ENCODE measurements around the gene BBS1.

Gene BBS1

GRCh38 chr11:66547662-66548009 lies 37.2 kb downstream of the BBS1 start:
- no peak for TF ChIP-seq Cebpa-rat (IDR thresholded peaks at IDR 0.05)
- peaks cover 0 to 7% (median 4%) of the 10 kb centered on the region in 11 experiments; a peak in 10 of 22 replicates for H3K36me3 ChIP-seq
- H3K9ac ChIP-seq, result peak overlapping the region in 3 of 11 experiments; percentile 35 to 94 (median 37); a peak in 4 of 22 replicates
- H3K27me3 ChIP-seq, result no peaks in the 10 kb centered on the region
- H3K27ac ChIP-seq, result no peak overlapping the region
- peak overlapping the region in 4 of 11 experiments; percentile 93 to 97 (median 96); a peak in 6 of 22 replicates for H3K4me2 ChIP-seq
- H3K4me1 ChIP-seq, result peaks cover 27 to 47% (median 38%) of the 10 kb centered on the region in 10 experiments
- H3K4me3 ChIP-seq, result no peak overlapping the region
- H3K9me3 ChIP-seq (replicated peaks in 1 of 11), result no peaks in the 10 kb centered on the region
- peaks cover 0 to 11% (median 0%) of the 10 kb centered on the region in 11 experiments; a peak in 3 of 22 replicates for H4K20me1 ChIP-seq

GRCh38 chr11:66548041-66548440 lies 37.6 kb downstream of the BBS1 start:
- H3K4me3 ChIP-seq, result no peak overlapping the region
- H3K4me2 ChIP-seq, result 0 out of 22 replicates have a peak overlapping the region, but pooled peaks of 2 of the 11 experiments have one; percentile 93 to 97
- H4K20me1 ChIP-seq, result peaks cover 0 to 7% (median 0%) of the 10 kb centered on the region in 11 experiments; a peak in 2 of 22 replicates
- no peak overlapping the region for H3K9ac ChIP-seq
- H3K9me3 ChIP-seq (replicated peaks in 1 of 11), result no peaks in the 10 kb centered on the region
- H3K27ac ChIP-seq, result no peak overlapping the region
- no peak for TF ChIP-seq Cebpa-rat (IDR thresholded peaks at IDR 0.05)
- peaks cover 0 to 3% (median under 1%) of the 10 kb centered on the region in 11 experiments; a peak in 4 of 22 replicates for H3K36me3 ChIP-seq
- peaks cover 23 to 43% (median 34%) of the 10 kb centered on the region in 10 experiments for H3K4me1 ChIP-seq
- H3K27me3 ChIP-seq, result no peaks in the 10 kb centered on the region

GRCh38 chr11:66548774-66549630 lies 38.6 kb downstream of the BBS1 start:
- Histone ChIP-seq H3K9ac (0 out of 22 replicates have a peak overlapping the region, but pooled peaks of 1 of the 11 experiments have one; percentile 4), H3K36me3 (no peaks in the 10 kb centered on the region), H3K27ac (no peak overlapping the region), H3K4me2 (no peak overlapping the region), H4K20me1 (no peaks in the 10 kb centered on the region), H3K4me3 (no peak overlapping the region), H3K27me3 (no peaks in the 10 kb centered on the region), H3K4me1 (peaks cover 13 to 34% (median 25%) of the 10 kb centered on the region in 10 experiments), H3K9me3 (replicated peaks in 1 of 11) (no peaks in the 10 kb centered on the region)
- no peak for TF ChIP-seq Cebpa-rat (IDR thresholded peaks at IDR 0.05)

- no peaks in the 10 kb centered on the region for H3K36me3 ChIP-seq
- H3K4me3 ChIP-seq, result no peak overlapping the region
- H4K20me1 ChIP-seq, result no peaks in the 10 kb centered on the region
- peaks cover 7 to 27% (median 18%) of the 10 kb centered on the region in 10 experiments for H3K4me1 ChIP-seq
- H3K27me3 ChIP-seq, result no peaks in the 10 kb centered on the region
- no peak overlapping the region for H3K27ac ChIP-seq
- no peak overlapping the region for H3K4me2 ChIP-seq
- no peaks in the 10 kb centered on the region for H3K9me3 ChIP-seq (replicated peaks in 1 of 11)
- H3K9ac ChIP-seq, result no peak overlapping the region
- no peak for TF ChIP-seq Cebpa-rat (IDR thresholded peaks at IDR 0.05)
Observed at GRCh38 chr11:66549696-66550095, 39.3 kb downstream of the BBS1 start.

- TF ChIP-seq Cebpa-rat (IDR thresholded peaks at IDR 0.05), result no peak
- H4K20me1 ChIP-seq, result no peaks in the 10 kb centered on the region
Observed at GRCh38 chr11:66550887-66551286, 40.5 kb downstream of the BBS1 start.

GRCh38 chr11:66554602-66555001 lies 44.2 kb downstream of the BBS1 start:
- Histone ChIP-seq H3K9me3 (replicated peaks in 1 of 11) (no peaks in the 10 kb centered on the region), H3K4me2 (no peak overlapping the region), H4K20me1 (no peaks in the 10 kb centered on the region), H3K27me3 (no peaks in the 10 kb centered on the region), H3K4me1 (no peaks in the 10 kb centered on the region), H3K27ac (no peak overlapping the region), H3K9ac (no peak overlapping the region), H3K4me3 (no peak overlapping the region), H3K36me3 (no peaks in the 10 kb centered on the region)
- TF ChIP-seq Cebpa-rat (IDR thresholded peaks at IDR 0.05), result no peak

More at GRCh38 chr11:66550887-66551286, 40.5 kb downstream of the BBS1 start:
- Histone ChIP-seq H3K9ac (no peak overlapping the region), H3K9me3 (replicated peaks in 1 of 11) (no peaks in the 10 kb centered on the region), H3K4me3 (no peak overlapping the region), H3K27ac (no peak overlapping the region), H3K4me2 (no peak overlapping the region), H3K4me1 (peaks cover 0 to 21% (median 11%) of the 10 kb centered on the region in 10 experiments; a peak in 16 of 20 replicates), H3K27me3 (no peaks in the 10 kb centered on the region), H3K36me3 (no peaks in the 10 kb centered on the region)

GRCh38 chr11:66555416-66555815 lies 45.0 kb downstream of the BBS1 start:
- TF ChIP-seq Cebpa-rat (IDR thresholded peaks at IDR 0.05), result no peak
- Histone ChIP-seq H3K4me3 (no peak overlapping the region), H3K4me1 (no peaks in the 10 kb centered on the region), H3K4me2 (no peak overlapping the region), H3K9ac (no peak overlapping the region), H3K36me3 (no peaks in the 10 kb centered on the region), H4K20me1 (no peaks in the 10 kb centered on the region), H3K27ac (no peak overlapping the region), H3K9me3 (replicated peaks in 1 of 11) (no peaks in the 10 kb centered on the region), H3K27me3 (no peaks in the 10 kb centered on the region)

GRCh38 chr11:66556086-66556485 lies 45.7 kb downstream of the BBS1 start:
- Histone ChIP-seq H3K4me1 (no peaks in the 10 kb centered on the region), H3K27ac (no peak overlapping the region), H3K4me2 (no peak overlapping the region), H3K9me3 (replicated peaks in 1 of 11) (no peaks in the 10 kb centered on the region), H3K9ac (no peak overlapping the region), H4K20me1 (no peaks in the 10 kb centered on the region), H3K27me3 (no peaks in the 10 kb centered on the region), H3K4me3 (no peak overlapping the region), H3K36me3 (no peaks in the 10 kb centered on the region)
- TF ChIP-seq Cebpa-rat (IDR thresholded peaks at IDR 0.05), result no peak

- Histone ChIP-seq H4K20me1 (no peaks in the 10 kb centered on the region), H3K4me1 (no peaks in the 10 kb centered on the region), H3K9ac (no peak overlapping the region), H3K36me3 (no peaks in the 10 kb centered on the region), H3K27me3 (no peaks in the 10 kb centered on the region), H3K27ac (no peak overlapping the region), H3K9me3 (replicated peaks in 1 of 11) (no peaks in the 10 kb centered on the region), H3K4me2 (no peak overlapping the region), H3K4me3 (no peak overlapping the region)
- TF ChIP-seq Cebpa-rat (IDR thresholded peaks at IDR 0.05), result no peak
Observed at GRCh38 chr11:66557733-66558326, 47.4 kb downstream of the BBS1 start.
